WTC11 (cell line): ENCODE measurements around the gene S100A7. TPM values are rescaled to one million over a fixed set of nuclear protein-coding genes. Genes with fewer than 3 reads are reported as not detected.

Experiments used
- ATAC-seq: fragments of 200-7000 bp; cut with Tn5 transposase; 2 replicates; pipeline ENCODE4 v1.10.0; 2021; ENCODE audit warnings: mild to moderate bottlenecking, moderate library complexity
- CTCF ChIA-PET: fragments of 300-600 bp; sonication (Branson Sonifier 250); formaldehyde crosslinking; loops from one replicate; lab custom pipeline; 2021; ENCODE audit warnings: antibody characterized with exemption; lab: Charles Lee
- POLR2A ChIA-PET: fragments of 350-600 bp; sonication (Branson Sonifier 250); formaldehyde crosslinking; loops from one replicate; lab custom pipeline; 2021; ENCODE audit warnings: antibody characterized with exemption; lab: Charles Lee
- DNase-seq: peaks from one replicate; pipeline ENCODE4 v3.0.0; 2021; ENCODE audit warnings: low spot score
- H3K27ac Mint-ChIP-seq: 2 replicates; pipeline ENCODE4 v1.8.0; 2021; ENCODE audit warnings: mixed read lengths
- H3K27me3 Mint-ChIP-seq: 2 replicates; pipeline ENCODE4 v1.8.0; 2021; ENCODE audit warnings: low read depth, mild to moderate bottlenecking, moderate library complexity, mixed read lengths
- H3K36me3 Mint-ChIP-seq: 2 replicates; pipeline ENCODE4 v1.8.0; 2021; ENCODE audit warnings: mixed read lengths
- H3K4me1 Mint-ChIP-seq: 2 replicates; pipeline ENCODE4 v1.8.0; 2022; ENCODE audit warnings: mixed read lengths
- H3K4me3 Mint-ChIP-seq: 2 replicates; pipeline ENCODE4 v1.8.0; 2021; ENCODE audit warnings: mild to moderate bottlenecking, moderate library complexity, mixed read lengths
- H3K9me3 Mint-ChIP-seq: 2 replicates; pipeline ENCODE4 v1.8.0; 2021; ENCODE audit warnings: mixed read lengths
- ARID4B ChIP-seq: sonication (generic); formaldehyde crosslinking; IDR thresholded peaks from 2 replicates; pipeline ENCODE4 v1.8.0; 2023; ENCODE audit warnings: missing genetic modification reagents, mild to moderate bottlenecking, borderline replicate concordance
- ATF1 ChIP-seq: sonication (generic); formaldehyde crosslinking; IDR thresholded peaks from 2 replicates; pipeline ENCODE4 v1.8.1; 2023; ENCODE audit warnings: mild to moderate bottlenecking, moderate library complexity, missing genetic modification reagents
- ATF2 ChIP-seq: sonication (generic); formaldehyde crosslinking; IDR thresholded peaks from 2 replicates; pipeline ENCODE4 v1.8.1; 2022; ENCODE audit warnings: low read depth, missing genetic modification reagents, borderline replicate concordance
- E2F1 ChIP-seq: sonication (generic); formaldehyde crosslinking; IDR thresholded peaks from 2 replicates; pipeline ENCODE4 v1.8.0; 2022; ENCODE audit warnings: mild to moderate bottlenecking, missing genetic modification reagents
- ERG ChIP-seq: fragments of 250-450 bp; sonication (Bioruptor Pico); IDR thresholded peaks from 2 replicates; pipeline ENCODE4 v1.8.0; 2021; ENCODE audit warnings: mild to moderate bottlenecking
- ETV6 ChIP-seq: sonication (generic); formaldehyde crosslinking; IDR thresholded peaks from 2 replicates; pipeline ENCODE4 v1.8.1; 2022; ENCODE audit warnings: mild to moderate bottlenecking, missing genetic modification reagents
- JAZF1 ChIP-seq: fragments of 250-450 bp; sonication (Bioruptor Pico); IDR thresholded peaks from 2 replicates; pipeline ENCODE4 v1.9.0; 2021; ENCODE audit warnings: moderate library complexity, mild to moderate bottlenecking, inconsistent platforms
- JUN ChIP-seq: sonication (generic); formaldehyde crosslinking; IDR thresholded peaks from 2 replicates; pipeline ENCODE4 v1.8.0; 2023; ENCODE audit warnings: mild to moderate bottlenecking, missing genetic modification reagents
- KAT7 ChIP-seq: sonication (generic); formaldehyde crosslinking; IDR thresholded peaks from 2 replicates; pipeline ENCODE4 v1.8.1; 2023; ENCODE audit warnings: missing genetic modification reagents, mild to moderate bottlenecking, borderline replicate concordance
- NFE2L1 ChIP-seq: sonication (generic); formaldehyde crosslinking; IDR thresholded peaks from 2 replicates; pipeline ENCODE4 v1.8.1; 2023; ENCODE audit warnings: missing genetic modification reagents
- NR2C2 ChIP-seq: sonication (generic); formaldehyde crosslinking; IDR thresholded peaks from 2 replicates; pipeline ENCODE4 v1.8.0; 2022; ENCODE audit warnings: mild to moderate bottlenecking, missing genetic modification reagents
- RELA ChIP-seq: sonication (generic); formaldehyde crosslinking; IDR thresholded peaks from 2 replicates; pipeline ENCODE4 v1.8.1; 2022; ENCODE audit warnings: missing genetic modification reagents, mild to moderate bottlenecking, borderline replicate concordance
- ZNF121 ChIP-seq: sonication (generic); formaldehyde crosslinking; IDR thresholded peaks from 2 replicates; pipeline ENCODE4 v1.8.0; 2023; ENCODE audit warnings: missing genetic modification reagents
- ZNF219 ChIP-seq: sonication (generic); formaldehyde crosslinking; IDR thresholded peaks from 2 replicates; pipeline ENCODE4 v1.8.0; 2023; ENCODE audit warnings: missing genetic modification reagents, mild to moderate bottlenecking, borderline replicate concordance
- ZNF232 ChIP-seq: sonication (generic); formaldehyde crosslinking; IDR thresholded peaks from 2 replicates; pipeline ENCODE4 v1.8.0; 2022; ENCODE audit warnings: mild to moderate bottlenecking, missing genetic modification reagents
- ZSCAN18 ChIP-seq: fragments of 250-450 bp; sonication (Bioruptor Pico); IDR thresholded peaks from 2 replicates; pipeline ENCODE4 v2.1.2; 2022; ENCODE audit warnings: mild to moderate bottlenecking, moderate library complexity
- total RNA-seq: library from RNA; stranded (reverse); gene quantifications from 3 replicates; pipeline ENCODE4 v1.2.3, GENCODE V29; 2021
- TF ChIP-seq, protein P1 (sequence below): sonication (generic); formaldehyde crosslinking; IDR thresholded peaks from 2 replicates; pipeline ENCODE4 v1.8.0; 2023; ENCODE audit warnings: missing genetic modification reagents
- TF ChIP-seq, protein P2 (sequence below): sonication (generic); formaldehyde crosslinking; IDR thresholded peaks from 2 replicates; pipeline ENCODE4 v1.8.1; 2023; ENCODE audit warnings: mild to moderate bottlenecking, missing genetic modification reagents
- TF ChIP-seq, protein P3 (sequence below): sonication (generic); formaldehyde crosslinking; IDR thresholded peaks from 2 replicates; pipeline ENCODE4 v1.8.1; 2022; ENCODE audit warnings: mild to moderate bottlenecking, missing genetic modification reagents, moderate library complexity, borderline replicate concordance
- TF ChIP-seq, protein P4 (sequence below): sonication (generic); formaldehyde crosslinking; IDR thresholded peaks from 2 replicates; pipeline ENCODE4 v1.8.1; 2023; ENCODE audit warnings: mild to moderate bottlenecking, missing genetic modification reagents

Gene S100A7
- total RNA-seq, 1 experiment from 2014 or later, result not detected

- Mint-ChIP-seq H3K36me3 (peaks cover 31% of the 10 kb centered on the region), H3K4me3 (no peak overlapping the region), H3K27ac (no peak overlapping the region), H3K27me3 (peaks cover 12% of the 10 kb centered on the region), H3K9me3 (peaks cover 41% of the 10 kb centered on the region), H3K4me1 (no peaks in the 10 kb centered on the region)
- POLR2A ChIA-PET, result no interaction called here
- CTCF ChIA-PET, result interaction anchor here (0.6 kb wide), 1 partner anchor 90 kb away, joined by 3 read pairs; the partner anchor contains the start of gene S100A2
- DNase-seq (no peak), ATAC-seq (no peak)
- TF ChIP-seq RELA (CRISPR knock-in tag), result no peak
- TF ChIP-seq, protein P1, sequence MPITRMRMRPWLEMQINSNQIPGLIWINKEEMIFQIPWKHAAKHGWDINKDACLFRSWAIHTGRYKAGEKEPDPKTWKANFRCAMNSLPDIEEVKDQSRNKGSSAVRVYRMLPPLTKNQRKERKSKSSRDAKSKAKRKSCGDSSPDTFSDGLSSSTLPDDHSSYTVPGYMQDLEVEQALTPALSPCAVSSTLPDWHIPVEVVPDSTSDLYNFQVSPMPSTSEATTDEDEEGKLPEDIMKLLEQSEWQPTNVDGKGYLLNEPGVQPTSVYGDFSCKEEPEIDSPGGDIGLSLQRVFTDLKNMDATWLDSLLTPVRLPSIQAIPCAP (CRISPR knock-in tag), result no peak
- TF ChIP-seq ATF1 (CRISPR knock-in tag), result no peak
- TF ChIP-seq ETV6, result no peak
- no peak for TF ChIP-seq ERG (CRISPR knock-in tag)
- TF ChIP-seq, protein P2, sequence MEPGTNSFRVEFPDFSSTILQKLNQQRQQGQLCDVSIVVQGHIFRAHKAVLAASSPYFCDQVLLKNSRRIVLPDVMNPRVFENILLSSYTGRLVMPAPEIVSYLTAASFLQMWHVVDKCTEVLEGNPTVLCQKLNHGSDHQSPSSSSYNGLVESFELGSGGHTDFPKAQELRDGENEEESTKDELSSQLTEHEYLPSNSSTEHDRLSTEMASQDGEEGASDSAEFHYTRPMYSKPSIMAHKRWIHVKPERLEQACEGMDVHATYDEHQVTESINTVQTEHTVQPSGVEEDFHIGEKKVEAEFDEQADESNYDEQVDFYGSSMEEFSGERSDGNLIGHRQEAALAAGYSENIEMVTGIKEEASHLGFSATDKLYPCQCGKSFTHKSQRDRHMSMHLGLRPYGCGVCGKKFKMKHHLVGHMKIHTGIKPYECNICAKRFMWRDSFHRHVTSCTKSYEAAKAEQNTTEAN (CRISPR knock-in tag), result no peak
- TF ChIP-seq, protein P3, sequence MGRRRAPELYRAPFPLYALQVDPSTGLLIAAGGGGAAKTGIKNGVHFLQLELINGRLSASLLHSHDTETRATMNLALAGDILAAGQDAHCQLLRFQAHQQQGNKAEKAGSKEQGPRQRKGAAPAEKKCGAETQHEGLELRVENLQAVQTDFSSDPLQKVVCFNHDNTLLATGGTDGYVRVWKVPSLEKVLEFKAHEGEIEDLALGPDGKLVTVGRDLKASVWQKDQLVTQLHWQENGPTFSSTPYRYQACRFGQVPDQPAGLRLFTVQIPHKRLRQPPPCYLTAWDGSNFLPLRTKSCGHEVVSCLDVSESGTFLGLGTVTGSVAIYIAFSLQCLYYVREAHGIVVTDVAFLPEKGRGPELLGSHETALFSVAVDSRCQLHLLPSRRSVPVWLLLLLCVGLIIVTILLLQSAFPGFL (CRISPR knock-in tag), result no peak
- no peak for TF ChIP-seq ARID4B (CRISPR knock-in tag)
- TF ChIP-seq JAZF1 (CRISPR knock-in tag), result no peak
- TF ChIP-seq, protein P4, sequence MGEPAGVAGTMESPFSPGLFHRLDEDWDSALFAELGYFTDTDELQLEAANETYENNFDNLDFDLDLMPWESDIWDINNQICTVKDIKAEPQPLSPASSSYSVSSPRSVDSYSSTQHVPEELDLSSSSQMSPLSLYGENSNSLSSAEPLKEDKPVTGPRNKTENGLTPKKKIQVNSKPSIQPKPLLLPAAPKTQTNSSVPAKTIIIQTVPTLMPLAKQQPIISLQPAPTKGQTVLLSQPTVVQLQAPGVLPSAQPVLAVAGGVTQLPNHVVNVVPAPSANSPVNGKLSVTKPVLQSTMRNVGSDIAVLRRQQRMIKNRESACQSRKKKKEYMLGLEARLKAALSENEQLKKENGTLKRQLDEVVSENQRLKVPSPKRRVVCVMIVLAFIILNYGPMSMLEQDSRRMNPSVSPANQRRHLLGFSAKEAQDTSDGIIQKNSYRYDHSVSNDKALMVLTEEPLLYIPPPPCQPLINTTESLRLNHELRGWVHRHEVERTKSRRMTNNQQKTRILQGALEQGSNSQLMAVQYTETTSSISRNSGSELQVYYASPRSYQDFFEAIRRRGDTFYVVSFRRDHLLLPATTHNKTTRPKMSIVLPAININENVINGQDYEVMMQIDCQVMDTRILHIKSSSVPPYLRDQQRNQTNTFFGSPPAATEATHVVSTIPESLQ (CRISPR knock-in tag), result no peak
- no peak for TF ChIP-seq ZSCAN18
- no peak for TF ChIP-seq ZNF232 (CRISPR knock-in tag)
- TF ChIP-seq KAT7, result no peak
- no peak for TF ChIP-seq ZNF121 (CRISPR knock-in tag)
- no peak for TF ChIP-seq NR2C2 (CRISPR knock-in tag)
- no peak for TF ChIP-seq ATF2 (CRISPR knock-in tag)
- no peak for TF ChIP-seq E2F1
- no peak for TF ChIP-seq ZNF219 (CRISPR knock-in tag)
- no peak for TF ChIP-seq NFE2L1 (CRISPR knock-in tag)
- TF ChIP-seq JUN (CRISPR knock-in tag), result no peak
Observed at GRCh38 chr1:153475282-153475681, 14.8 kb upstream of the S100A7 start.
